Gastroesophageal sphincter (tissue), 3 donors: Measurements from ENCODE around the gene SOST.

ENCODE experiments used
- CTCF ChIP-seq, 4 experiments: fragments of 200-600 bp in 2 of 4; fragments of 450-650 bp in 2 of 4; sonication (generic) in 1 of 4; IDR thresholded peaks; one replicate each; pipeline ENCODE4 v1.5.1; 2017 to 2019; ENCODE audit warnings: antibody characterized with exemption in 4 of 4, mild to moderate bottlenecking in 2 of 4, moderate library complexity in 2 of 4
- POLR2AphosphoS5 ChIP-seq: sonication (generic); formaldehyde crosslinking; IDR thresholded peaks from one replicate; pipeline ENCODE4 v1.6.1; 2017; ENCODE audit warnings: antibody characterized with exemption

- TF ChIP-seq CTCF (IDR thresholded peaks at IDR 0.05) (no peak), POLR2AphosphoS5 (no peak)
Measured at GRCh38 chr17:43784628-43785101, 26.1 kb upstream of the SOST start.
